ENCODE results near the gene FETUB.

Gene FETUB

DNA sequence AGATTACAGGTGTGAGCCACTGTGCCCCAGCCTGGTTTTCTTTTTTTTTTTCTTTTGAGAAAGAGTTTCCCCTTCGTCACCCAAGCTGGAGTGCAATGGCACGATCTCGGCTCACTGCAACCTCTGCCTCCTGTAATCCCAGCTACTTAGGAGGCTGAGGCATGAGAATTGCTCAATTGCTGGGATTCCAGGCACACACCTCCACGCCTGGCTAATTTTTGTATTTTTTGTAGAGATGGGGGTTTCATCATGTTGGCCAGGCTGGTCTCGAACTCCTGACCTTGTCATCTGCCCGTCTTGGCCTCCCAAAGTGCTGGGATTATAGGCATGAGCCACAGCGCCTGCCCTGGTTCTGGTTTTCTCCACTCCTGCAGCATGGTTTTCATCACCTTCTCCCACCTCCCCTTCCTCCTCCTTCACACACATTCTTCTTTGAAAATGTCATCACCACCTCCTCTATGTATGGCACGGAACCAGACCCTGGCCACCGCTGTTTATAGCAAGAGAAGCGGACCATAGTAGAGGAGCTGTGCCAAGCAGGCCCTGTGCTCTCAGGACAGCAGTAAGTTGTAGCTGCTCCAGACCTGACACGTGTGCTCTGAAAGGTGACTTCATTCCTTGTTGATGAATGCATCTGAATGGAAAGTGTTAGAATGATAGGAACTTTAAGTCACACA lies 42.0 kb upstream of the FETUB start:
- Histone ChIP-seq H3K4me3 (ENCODE audit: control insufficient read depth in 1 of 7, extremely low read depth in 1 of 7, insufficient read depth in 4 of 7, low read depth in 2 of 7, low read length in 6 of 7) (no peak overlapping the region), H3K27ac (ENCODE audit: insufficient read depth in 1 of 2, low read depth in 1 of 2, low read length in 2 of 2, poor library complexity in 1 of 2, severe bottlenecking in 2 of 2) (no peak overlapping the region), H3K4me1 (ENCODE audit: control extremely low read depth in 1 of 4, control insufficient read depth in 4 of 4, insufficient read depth in 4 of 4, low read length in 3 of 4) (no peaks in the 10 kb centered on the region), H3K27me3 (replicated peaks in 2 of 5; ENCODE audit: control insufficient read depth in 4 of 5, insufficient read depth in 5 of 5, low read length in 4 of 5) (no peaks in the 10 kb centered on the region), H3K9me3 (ENCODE audit: control extremely low read depth in 1 of 5, control insufficient read depth in 4 of 5, insufficient read depth in 2 of 5, low read depth in 1 of 5, low read length in 4 of 5) (no peaks in the 10 kb centered on the region), H3K36me3 (ENCODE audit: control insufficient read depth in 4 of 4, insufficient read depth in 4 of 4, low read length in 3 of 4) (no peaks in the 10 kb centered on the region)
- DNase-seq, result no peak
- CTCF ChIA-PET, result interaction anchor here (1.0 to 7.9 kb wide), 4 partner anchors 14 to 151 kb away, joined by 3 to 59 read pairs (median 5); partner anchors contain the start of gene AHSG
- POLR2A ChIA-PET, result interaction anchor here (1.3 kb wide), 1 partner anchor 13 kb away, joined by 4 read pairs; no protein-coding TSS in a partner anchor
- 99% methylated on average over 9 of the region's 11 CpGs for WGBS (ENCODE audit: insufficient coverage)

GRCh38 chr3:186598794-186599141 lies 41.4 kb upstream of the FETUB start:
- CTCF ChIA-PET, result interaction anchor here (1.0 to 7.9 kb wide), 2 partner anchors 17 to 47 kb away, joined by 3 to 59 read pairs; partner anchors contain the start of gene AHSG
- Histone ChIP-seq H3K27ac (ENCODE audit: insufficient read depth in 1 of 2, low read depth in 1 of 2, low read length in 2 of 2, poor library complexity in 1 of 2, severe bottlenecking in 2 of 2) (no peak overlapping the region), H3K4me3 (ENCODE audit: control insufficient read depth in 1 of 7, extremely low read depth in 1 of 7, insufficient read depth in 4 of 7, low read depth in 2 of 7, low read length in 6 of 7) (no peak overlapping the region), H3K9me3 (ENCODE audit: control extremely low read depth in 1 of 5, control insufficient read depth in 4 of 5, insufficient read depth in 2 of 5, low read depth in 1 of 5, low read length in 4 of 5) (no peaks in the 10 kb centered on the region), H3K27me3 (replicated peaks in 2 of 5; ENCODE audit: control insufficient read depth in 4 of 5, insufficient read depth in 5 of 5, low read length in 4 of 5) (no peaks in the 10 kb centered on the region), H3K4me1 (ENCODE audit: control extremely low read depth in 1 of 4, control insufficient read depth in 4 of 4, insufficient read depth in 4 of 4, low read length in 3 of 4) (no peaks in the 10 kb centered on the region), H3K36me3 (ENCODE audit: control insufficient read depth in 4 of 4, insufficient read depth in 4 of 4, low read length in 3 of 4) (no peaks in the 10 kb centered on the region)
- WGBS (ENCODE audit: insufficient coverage), result 100% methylated on average over 4 of the region's 4 CpGs
- POLR2A ChIA-PET, result interaction anchor here (1.6 kb wide), 1 partner anchor 16 kb away, joined by 4 read pairs; no protein-coding TSS in a partner anchor
- no peak for DNase-seq

DNA sequence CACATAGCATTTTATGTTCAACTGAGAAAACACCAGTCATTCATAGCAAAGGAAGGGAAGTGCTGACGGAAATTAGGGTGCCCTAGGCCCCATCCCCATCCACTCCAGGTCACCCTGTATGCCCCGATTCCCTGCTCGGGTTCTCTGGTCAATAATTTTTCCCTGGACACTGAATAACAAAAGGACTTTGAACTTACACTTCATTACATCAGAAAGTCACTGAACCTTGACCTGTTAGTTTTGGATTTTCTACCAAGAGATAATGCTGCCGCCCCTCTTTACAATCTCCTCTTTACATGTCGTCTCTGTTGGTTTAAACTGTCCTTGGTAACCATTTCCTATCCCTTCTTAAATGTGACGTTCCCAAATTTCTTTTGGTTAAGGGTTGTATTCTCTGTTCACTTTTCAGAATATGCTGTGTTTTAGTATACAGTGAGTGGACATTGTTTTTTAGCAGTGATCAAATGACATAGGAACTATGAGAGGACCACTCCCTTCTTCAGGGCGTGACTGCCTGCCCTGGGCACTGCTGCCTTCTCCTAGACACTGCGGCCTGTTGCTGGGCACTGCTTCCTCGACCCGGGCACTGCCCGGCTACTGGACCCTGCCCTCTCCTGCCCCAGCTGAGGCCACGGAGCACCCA lies 40.9 kb upstream of the FETUB start:
- no peaks in the 10 kb centered on the region for H3K36me3 ChIP-seq (ENCODE audit: control insufficient read depth in 4 of 4, insufficient read depth in 4 of 4, low read length in 3 of 4)
- H3K4me3 ChIP-seq (ENCODE audit: control insufficient read depth in 1 of 7, extremely low read depth in 1 of 7, insufficient read depth in 4 of 7, low read depth in 2 of 7, low read length in 6 of 7), result no peak overlapping the region
- no peaks in the 10 kb centered on the region for H3K4me1 ChIP-seq (ENCODE audit: control extremely low read depth in 1 of 4, control insufficient read depth in 4 of 4, insufficient read depth in 4 of 4, low read length in 3 of 4)
- no peaks in the 10 kb centered on the region for H3K27me3 ChIP-seq (replicated peaks in 2 of 5; ENCODE audit: control insufficient read depth in 4 of 5, insufficient read depth in 5 of 5, low read length in 4 of 5)
- no peak for DNase-seq
- WGBS (ENCODE audit: insufficient coverage), result 86% methylated on average over 8 of the region's 12 CpGs
- CTCF ChIA-PET, result interaction anchor here (7.9 kb wide), 1 partner anchor 17 kb away, joined by 59 read pairs; the partner anchor contains the start of gene AHSG
- no peaks in the 10 kb centered on the region for H3K9me3 ChIP-seq (ENCODE audit: control extremely low read depth in 1 of 5, control insufficient read depth in 4 of 5, insufficient read depth in 2 of 5, low read depth in 1 of 5, low read length in 4 of 5)
- H3K27ac ChIP-seq (ENCODE audit: insufficient read depth in 1 of 2, low read depth in 1 of 2, low read length in 2 of 2, poor library complexity in 1 of 2, severe bottlenecking in 2 of 2), result no peak overlapping the region
- POLR2A ChIA-PET, result interaction anchor here (1.6 kb wide), 1 partner anchor 16 kb away, joined by 4 read pairs; no protein-coding TSS in a partner anchor

DNA sequence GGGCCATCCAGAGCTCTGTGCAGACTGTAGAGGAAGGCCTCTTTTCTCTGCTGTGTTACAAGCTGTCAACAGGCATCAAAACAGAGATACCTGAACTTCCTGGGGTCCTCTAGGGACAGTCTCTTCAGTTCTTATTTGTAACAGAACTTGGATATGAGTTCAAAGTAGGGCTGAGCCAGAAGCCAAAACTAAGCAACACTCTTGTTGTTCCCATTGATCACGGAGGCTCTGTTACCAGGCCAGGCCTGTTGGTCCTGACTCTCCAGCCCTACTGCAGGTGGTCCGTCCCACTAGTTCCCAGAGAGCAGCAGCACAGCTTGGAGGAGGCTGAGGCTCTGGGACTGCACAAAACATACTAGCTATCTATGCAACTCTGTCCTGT lies 40.4 kb upstream of the FETUB start:
- ChIA-PET POLR2A (interaction anchor here (1.6 kb wide), 1 partner anchor 17 kb away, joined by 4 read pairs; no protein-coding TSS in a partner anchor), CTCF (interaction anchor here (7.9 kb wide), 1 partner anchor 16 kb away, joined by 59 read pairs; the partner anchor contains the start of gene AHSG)
- H3K4me1 ChIP-seq (ENCODE audit: control extremely low read depth in 1 of 4, control insufficient read depth in 4 of 4, insufficient read depth in 4 of 4, low read length in 3 of 4), result no peaks in the 10 kb centered on the region
- no peak for DNase-seq
- H3K27ac ChIP-seq (ENCODE audit: insufficient read depth in 1 of 2, low read depth in 1 of 2, low read length in 2 of 2, poor library complexity in 1 of 2, severe bottlenecking in 2 of 2), result no peak overlapping the region
- no peaks in the 10 kb centered on the region for H3K9me3 ChIP-seq (ENCODE audit: control extremely low read depth in 1 of 5, control insufficient read depth in 4 of 5, insufficient read depth in 2 of 5, low read depth in 1 of 5, low read length in 4 of 5)
- H3K27me3 ChIP-seq (replicated peaks in 2 of 5; ENCODE audit: control insufficient read depth in 4 of 5, insufficient read depth in 5 of 5, low read length in 4 of 5), result no peaks in the 10 kb centered on the region
- 71% methylated on average over 2 of the region's 2 CpGs for WGBS (ENCODE audit: insufficient coverage)
- no peak overlapping the region for H3K4me3 ChIP-seq (ENCODE audit: control insufficient read depth in 1 of 7, extremely low read depth in 1 of 7, insufficient read depth in 4 of 7, low read depth in 2 of 7, low read length in 6 of 7)
- H3K36me3 ChIP-seq (ENCODE audit: control insufficient read depth in 4 of 4, insufficient read depth in 4 of 4, low read length in 3 of 4), result no peaks in the 10 kb centered on the region

- Histone ChIP-seq H3K9me3 (ENCODE audit: control extremely low read depth in 1 of 5, control insufficient read depth in 4 of 5, insufficient read depth in 2 of 5, low read depth in 1 of 5, low read length in 4 of 5) (no peaks in the 10 kb centered on the region), H3K4me3 (ENCODE audit: control insufficient read depth in 1 of 7, extremely low read depth in 1 of 7, insufficient read depth in 4 of 7, low read depth in 2 of 7, low read length in 6 of 7) (no peak overlapping the region), H3K36me3 (ENCODE audit: control insufficient read depth in 4 of 4, insufficient read depth in 4 of 4, low read length in 3 of 4) (no peaks in the 10 kb centered on the region), H3K27ac (ENCODE audit: insufficient read depth in 1 of 2, low read depth in 1 of 2, low read length in 2 of 2, poor library complexity in 1 of 2, severe bottlenecking in 2 of 2) (no peak overlapping the region), H3K27me3 (replicated peaks in 2 of 5; ENCODE audit: control insufficient read depth in 4 of 5, insufficient read depth in 5 of 5, low read length in 4 of 5) (no peaks in the 10 kb centered on the region), H3K4me1 (ENCODE audit: control extremely low read depth in 1 of 4, control insufficient read depth in 4 of 4, insufficient read depth in 4 of 4, low read length in 3 of 4) (no peaks in the 10 kb centered on the region)
- DNase-seq, result no peak
- ChIA-PET CTCF (interaction anchor here (0.7 to 7.9 kb wide), 2 partner anchors 15 to 576 kb away, joined by 3 to 59 read pairs; partner anchors contain the start of gene AHSG), POLR2A (no interaction called here)
- WGBS (ENCODE audit: insufficient coverage), result 57% methylated on average over 1 of the region's 3 CpGs
Observed at GRCh38 chr3:186600896-186601295, 39.3 kb upstream of the FETUB start.

DNA sequence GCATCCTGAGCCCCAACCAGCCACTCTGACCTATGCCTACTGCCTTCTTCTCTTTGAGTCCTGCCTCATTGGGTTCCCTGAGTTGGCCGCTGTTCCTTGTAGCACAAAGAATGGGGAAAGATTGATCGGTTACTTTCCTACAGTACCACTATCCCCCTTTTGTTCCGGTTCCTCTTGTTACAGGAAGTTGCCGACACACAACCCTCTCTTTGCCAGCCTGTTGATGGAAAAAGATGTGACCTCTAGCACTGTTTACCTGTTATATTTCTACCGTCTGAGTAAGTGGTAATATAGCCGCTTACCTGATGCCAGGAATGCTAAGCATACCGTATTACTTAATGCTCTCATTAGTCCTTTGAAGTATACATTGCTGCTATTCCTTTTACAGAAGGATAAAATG lies 37.0 kb upstream of the FETUB start:
- H3K9me3 ChIP-seq (ENCODE audit: control extremely low read depth in 1 of 5, control insufficient read depth in 4 of 5, insufficient read depth in 2 of 5, low read depth in 1 of 5, low read length in 4 of 5), result no peaks in the 10 kb centered on the region
- no peaks in the 10 kb centered on the region for H3K36me3 ChIP-seq (ENCODE audit: control insufficient read depth in 4 of 4, insufficient read depth in 4 of 4, low read length in 3 of 4)
- WGBS (ENCODE audit: insufficient coverage), result 94% methylated on average over 2 of the region's 7 CpGs
- CTCF ChIA-PET, result interaction anchor here (1.5 to 7.9 kb wide), 2 partner anchors 13 to 18 kb away, joined by 4 to 59 read pairs; partner anchors contain the start of gene AHSG
- H3K27ac ChIP-seq (ENCODE audit: insufficient read depth in 1 of 2, low read depth in 1 of 2, low read length in 2 of 2, poor library complexity in 1 of 2, severe bottlenecking in 2 of 2), result no peak overlapping the region
- H3K4me1 ChIP-seq (ENCODE audit: control extremely low read depth in 1 of 4, control insufficient read depth in 4 of 4, insufficient read depth in 4 of 4, low read length in 3 of 4), result no peaks in the 10 kb centered on the region
- H3K4me3 ChIP-seq (ENCODE audit: control insufficient read depth in 1 of 7, extremely low read depth in 1 of 7, insufficient read depth in 4 of 7, low read depth in 2 of 7, low read length in 6 of 7), result no peak overlapping the region
- H3K27me3 ChIP-seq (replicated peaks in 2 of 5; ENCODE audit: control insufficient read depth in 4 of 5, insufficient read depth in 5 of 5, low read length in 4 of 5), result no peaks in the 10 kb centered on the region
- DNase-seq, result no peak
- POLR2A ChIA-PET, result no interaction called here

DNA sequence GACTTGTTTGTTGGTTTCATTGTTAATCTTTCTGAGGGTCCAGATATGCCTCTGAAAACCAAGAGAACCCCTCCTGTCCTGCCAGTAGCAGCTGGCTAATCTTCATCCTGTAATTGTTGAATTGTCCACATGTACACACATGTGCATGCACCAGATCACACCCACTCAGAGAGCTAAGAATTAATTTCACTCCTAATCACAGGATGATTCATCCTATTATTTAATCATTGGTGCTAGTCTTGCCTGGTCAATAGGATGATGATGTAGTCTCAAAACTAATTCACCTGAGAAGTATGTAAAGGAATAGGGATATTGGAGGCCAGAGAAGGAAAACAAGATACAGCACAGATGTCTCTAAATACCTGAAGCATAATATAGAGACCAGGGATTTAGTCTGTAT lies 35.1 kb upstream of the FETUB start:
- ChIA-PET POLR2A (no interaction called here), CTCF (interaction anchor here (7.9 kb wide), 1 partner anchor 11 kb away, joined by 59 read pairs; the partner anchor contains the start of gene AHSG)
- DNase-seq, result no peak
- H3K27ac ChIP-seq (ENCODE audit: insufficient read depth in 1 of 2, low read depth in 1 of 2, low read length in 2 of 2, poor library complexity in 1 of 2, severe bottlenecking in 2 of 2), result no peak overlapping the region
- H3K4me3 ChIP-seq (ENCODE audit: control insufficient read depth in 1 of 7, extremely low read depth in 1 of 7, insufficient read depth in 4 of 7, low read depth in 2 of 7, low read length in 6 of 7), result no peak overlapping the region
- no peaks in the 10 kb centered on the region for H3K4me1 ChIP-seq (ENCODE audit: control extremely low read depth in 1 of 4, control insufficient read depth in 4 of 4, insufficient read depth in 4 of 4, low read length in 3 of 4)
- no peaks in the 10 kb centered on the region for H3K27me3 ChIP-seq (replicated peaks in 2 of 5; ENCODE audit: control insufficient read depth in 4 of 5, insufficient read depth in 5 of 5, low read length in 4 of 5)
- no peaks in the 10 kb centered on the region for H3K36me3 ChIP-seq (ENCODE audit: control insufficient read depth in 4 of 4, insufficient read depth in 4 of 4, low read length in 3 of 4)
- no peaks in the 10 kb centered on the region for H3K9me3 ChIP-seq (ENCODE audit: control extremely low read depth in 1 of 5, control insufficient read depth in 4 of 5, insufficient read depth in 2 of 5, low read depth in 1 of 5, low read length in 4 of 5)

Measured in common myeloid progenitor, CD34-positive (primary cell).